Neural cell (in vitro differentiated cells): ENCODE measurements around the gene SKOR1. TPM values are rescaled to one million over a fixed set of nuclear protein-coding genes. Genes with fewer than 3 reads are reported as not detected.

ENCODE experiments used
- H2AFZ ChIP-seq: fragments of 200-600, 300-800 bp; sonication (generic), shearing (Covaris generic); 2 replicates; pipeline ENCODE4 v1.6.0; 2014; ENCODE audit warnings: low read depth, mild to moderate bottlenecking, antibody characterized with exemption, low read length, moderate library complexity
- H3F3A ChIP-seq: fragments of 200-600 bp; shearing (Covaris generic); 2 replicates; pipeline ENCODE4 v1.6.1; 2016; ENCODE audit warnings: mild to moderate bottlenecking, moderate library complexity, mixed read lengths, antibody characterized with exemption, low read length; ENCODE audit not compliant: insufficient read depth, poor library complexity, severe bottlenecking
- H3K27ac ChIP-seq: fragments of 200-600, 300-800 bp; sonication (generic), shearing (Covaris generic); 2 replicates; pipeline ENCODE4 v1.5.1; 2014; ENCODE audit warnings: mild to moderate bottlenecking, low read length, moderate library complexity
- H3K27me3 ChIP-seq: fragments of 300-800, 200-600 bp; sonication (generic), shearing (Covaris generic); 2 replicates; pipeline ENCODE4 v1.6.0; 2014; ENCODE audit warnings: mild to moderate bottlenecking, low read depth, low read length, moderate library complexity; ENCODE audit not compliant: insufficient read depth
- H3K36me3 ChIP-seq: fragments of 300-800, 200-600 bp; sonication (generic), shearing (Covaris generic); 2 replicates; pipeline ENCODE4 v1.5.1; 2014; ENCODE audit warnings: mild to moderate bottlenecking, antibody characterized with exemption, low read length, moderate library complexity; ENCODE audit not compliant: insufficient read depth
- H3K4me2 ChIP-seq: fragments of 300-800, 200-600 bp; sonication (generic), shearing (Covaris generic); 2 replicates; pipeline ENCODE4 v1.6.0; 2014; ENCODE audit warnings: mild to moderate bottlenecking, low read length
- H3K4me3 ChIP-seq: fragments of 300-800, 200-600 bp; sonication (generic), shearing (Covaris generic); 2 replicates; pipeline ENCODE4 v1.5.1; 2014; ENCODE audit warnings: mild to moderate bottlenecking, low read length, moderate library complexity
- H3K79me2 ChIP-seq: fragments of 200-600 bp; shearing (Covaris generic); replicated peaks from 2 replicates; pipeline ENCODE4 v1.6.0; 2014; ENCODE audit warnings: mild to moderate bottlenecking, low read length, moderate library complexity; ENCODE audit not compliant: insufficient read depth
- H3K9ac ChIP-seq: fragments of 300-800, 200-600 bp; sonication (generic), shearing (Covaris generic); 2 replicates; pipeline ENCODE4 v1.6.1; 2016; ENCODE audit warnings: mild to moderate bottlenecking, low read length, mixed read lengths
- H3K9me2 ChIP-seq: fragments of 200-600 bp; shearing (Covaris generic); 2 replicates; pipeline ENCODE4 v1.6.1; 2016; ENCODE audit warnings: mild to moderate bottlenecking, low read length, mixed read lengths; ENCODE audit not compliant: insufficient read depth
- H3K9me3 ChIP-seq: fragments of 200-600, 300-800 bp; sonication (generic), shearing (Covaris generic); 2 replicates; pipeline ENCODE4 v1.6.1; 2016; ENCODE audit warnings: mild to moderate bottlenecking, mixed run types, low read length, moderate library complexity, mixed read lengths
- H4K20me1 ChIP-seq: fragments of 200-600 bp; shearing (Covaris generic); 2 replicates; pipeline ENCODE4 v1.6.1; 2016; ENCODE audit warnings: mild to moderate bottlenecking, mixed run types; ENCODE audit not compliant: insufficient read depth
- CTCF ChIP-seq: fragments of 450-650 bp; IDR thresholded peaks from 2 replicates; pipeline ENCODE4 v1.5.1; 2014; ENCODE audit warnings: antibody characterized with exemption, mild to moderate bottlenecking, moderate library complexity; ENCODE audit not compliant: poor library complexity, severe bottlenecking
- EP300 ChIP-seq: fragments of 450-650 bp; conservative IDR thresholded peaks from 2 replicates; pipeline ENCODE4 v1.6.1; 2014; ENCODE audit warnings: antibody characterized with exemption, mild to moderate bottlenecking, moderate library complexity; ENCODE audit not compliant: poor library complexity, severe bottlenecking
- EZH2 ChIP-seq: fragments of 200-600, 300-800 bp; shearing (Covaris generic), sonication (generic); IDR thresholded peaks from 2 replicates; pipeline ENCODE4 v1.6.1; 2014; ENCODE audit warnings: antibody characterized with exemption, low read length, borderline replicate concordance, mild to moderate bottlenecking; ENCODE audit not compliant: insufficient read depth, poor library complexity, severe bottlenecking
- MXI1 ChIP-seq: fragments of 450-650 bp; conservative IDR thresholded peaks from 2 replicates; pipeline ENCODE4 v1.6.1; 2014; ENCODE audit warnings: antibody characterized with exemption, mild to moderate bottlenecking; ENCODE audit not compliant: poor library complexity, severe bottlenecking
- POLR2AphosphoS5 ChIP-seq: IDR thresholded peaks from 2 replicates; pipeline ENCODE4 v1.6.1; 2012
- RAD21 ChIP-seq: fragments of 450-650 bp; conservative IDR thresholded peaks from 2 replicates; pipeline ENCODE4 v1.6.1; 2014; ENCODE audit warnings: antibody characterized with exemption, mild to moderate bottlenecking, moderate library complexity
- REST ChIP-seq: IDR thresholded peaks from 2 replicates; pipeline ENCODE4 v1.6.1; 2012; ENCODE audit warnings: borderline replicate concordance
- SMC3 ChIP-seq: fragments of 450-650 bp; conservative IDR thresholded peaks from 2 replicates; pipeline ENCODE4 v1.6.1; 2014; ENCODE audit warnings: antibody characterized with exemption, mild to moderate bottlenecking, moderate library complexity; ENCODE audit not compliant: poor library complexity
- TAF1 ChIP-seq: IDR thresholded peaks from 2 replicates; pipeline ENCODE4 v1.6.1; 2012; ENCODE audit warnings: low read depth
- polyA plus RNA-seq: library from polyadenylated mRNA; depleted of rRNA; stranded (reverse); fragments of >200 nt; gene quantifications from 2 replicates; pipeline ENCODE4 v1.2.3, GENCODE V29; 2014

SKOR1 gene
- polyA plus RNA-seq, 1 donor from 2014 or later = 0.81 TPM

- no peaks in the 10 kb centered on the region for H3K79me2 ChIP-seq
- no peak overlapping the region for H3K9ac ChIP-seq
- no peak for TF ChIP-seq EZH2
Observed at GRCh38 chr15:67809866-67810265, 15.4 kb upstream of the SKOR1 start.

GRCh38 chr15:67812241-67812644, 13.1 kb upstream of the SKOR1 start:
- Histone ChIP-seq H3K9ac (no peak overlapping the region), H3K9me3 (peaks cover 15% of the 10 kb centered on the region), H3K4me3 (no peak overlapping the region), H4K20me1 (no peaks in the 10 kb centered on the region), H3K79me2 (no peaks in the 10 kb centered on the region), H3K36me3 (no peaks in the 10 kb centered on the region), H3F3A (no peaks in the 10 kb centered on the region), H2AFZ (no peak overlapping the region), H3K4me2 (no peak overlapping the region), H3K27me3 (no peaks in the 10 kb centered on the region), H3K9me2 (no peaks in the 10 kb centered on the region), H3K27ac (no peak overlapping the region)
- TF ChIP-seq TAF1 = no peak
- no peak for TF ChIP-seq POLR2AphosphoS5
- TF ChIP-seq EZH2 = no peak
- TF ChIP-seq SMC3 = no peak
- TF ChIP-seq REST = no peak
- TF ChIP-seq RAD21 = no peak
- TF ChIP-seq MXI1 = no peak
- no peak for TF ChIP-seq CTCF
- TF ChIP-seq EP300 = no peak

More at GRCh38 chr15:67809866-67810265, 15.4 kb upstream of the SKOR1 start:
- Histone ChIP-seq H4K20me1 (no peaks in the 10 kb centered on the region), H3K27ac (no peak overlapping the region), H3K9me2 (no peaks in the 10 kb centered on the region), H3K27me3 (no peaks in the 10 kb centered on the region), H3K36me3 (no peaks in the 10 kb centered on the region), H3K4me2 (no peak overlapping the region), H3F3A (no peaks in the 10 kb centered on the region), H3K4me3 (no peak overlapping the region), H3K9me3 (no peaks in the 10 kb centered on the region), H2AFZ (no peak overlapping the region)

- TF ChIP-seq EZH2 = no peak
- no peak for TF ChIP-seq RAD21
- TF ChIP-seq TAF1 = no peak
- TF ChIP-seq POLR2AphosphoS5 = no peak
- no peak for TF ChIP-seq CTCF
- no peak for TF ChIP-seq MXI1
- TF ChIP-seq EP300 = no peak
- TF ChIP-seq REST = no peak
- no peak for TF ChIP-seq SMC3
- Histone ChIP-seq H3K27ac (no peak overlapping the region), H3K9ac (no peak overlapping the region), H3K9me3 (peaks cover 15% of the 10 kb centered on the region), H4K20me1 (no peaks in the 10 kb centered on the region), H3K79me2 (no peaks in the 10 kb centered on the region), H2AFZ (no peak overlapping the region), H3K27me3 (peaks cover under 1% of the 10 kb centered on the region), H3K4me2 (no peak overlapping the region), H3K9me2 (no peaks in the 10 kb centered on the region), H3F3A (no peaks in the 10 kb centered on the region), H3K4me3 (no peak overlapping the region), H3K36me3 (no peaks in the 10 kb centered on the region)
Observed at GRCh38 chr15:67813104-67813634, 12.1 kb upstream of the SKOR1 start.
